Activated naive CD4-positive, alpha-beta T cell treated with anti-CD3 and anti-CD28 coated beads, Interleukin-2, amount 50 U/mL, for 24 hours (primary cell): ENCODE measurements around the gene TMEM223.

ENCODE experiments used
- H3K27ac Mint-ChIP-seq: one replicate; pipeline ENCODE4 v1.8.0; 2021; ENCODE audit warnings: mild to moderate bottlenecking, mixed read lengths
- H3K27me3 Mint-ChIP-seq: one replicate; pipeline ENCODE4 v1.8.0; 2021; ENCODE audit warnings: mixed read lengths
- H3K36me3 Mint-ChIP-seq: one replicate; pipeline ENCODE4 v1.8.0; 2021; ENCODE audit warnings: mixed read lengths
- H3K4me1 Mint-ChIP-seq: one replicate; pipeline ENCODE4 v1.8.0; 2021; ENCODE audit warnings: mixed read lengths
- H3K4me3 Mint-ChIP-seq: one replicate; pipeline ENCODE4 v1.8.0; 2021; ENCODE audit warnings: mild to moderate bottlenecking, mixed read lengths
- H3K9me3 Mint-ChIP-seq: one replicate; pipeline ENCODE4 v1.8.0; 2021; ENCODE audit warnings: mixed read lengths

TMEM223 gene

DNA sequence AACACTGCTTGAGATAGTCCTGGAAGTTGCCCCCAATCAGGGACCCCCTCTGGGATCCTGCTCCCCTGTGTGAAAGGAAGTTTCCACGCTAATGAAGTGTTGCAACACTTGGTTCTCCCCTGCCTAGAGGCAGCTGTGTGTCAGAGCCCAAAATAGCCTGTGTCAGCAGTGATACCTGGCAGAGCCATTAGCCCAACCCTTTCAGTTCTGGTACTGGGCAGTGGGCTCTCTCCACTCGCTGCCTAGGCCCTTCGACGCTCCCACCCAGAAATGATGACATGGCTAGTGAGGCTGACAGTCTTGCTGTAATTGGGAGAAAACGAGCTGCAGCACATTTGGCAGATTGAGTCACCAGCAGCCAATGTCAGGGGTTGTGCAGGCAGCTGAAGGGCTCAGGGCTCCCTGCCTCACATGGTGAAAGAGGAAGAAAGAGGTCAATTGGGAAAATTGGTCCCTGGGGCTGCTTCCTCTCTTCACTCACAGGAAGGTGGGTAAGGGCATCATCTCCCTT, 14.9 kb upstream of the TMEM223 start:
- H3K36me3 Mint-ChIP-seq = peaks cover 9% of the 10 kb centered on the region
- H3K27me3 Mint-ChIP-seq = no peaks in the 10 kb centered on the region

DNA sequence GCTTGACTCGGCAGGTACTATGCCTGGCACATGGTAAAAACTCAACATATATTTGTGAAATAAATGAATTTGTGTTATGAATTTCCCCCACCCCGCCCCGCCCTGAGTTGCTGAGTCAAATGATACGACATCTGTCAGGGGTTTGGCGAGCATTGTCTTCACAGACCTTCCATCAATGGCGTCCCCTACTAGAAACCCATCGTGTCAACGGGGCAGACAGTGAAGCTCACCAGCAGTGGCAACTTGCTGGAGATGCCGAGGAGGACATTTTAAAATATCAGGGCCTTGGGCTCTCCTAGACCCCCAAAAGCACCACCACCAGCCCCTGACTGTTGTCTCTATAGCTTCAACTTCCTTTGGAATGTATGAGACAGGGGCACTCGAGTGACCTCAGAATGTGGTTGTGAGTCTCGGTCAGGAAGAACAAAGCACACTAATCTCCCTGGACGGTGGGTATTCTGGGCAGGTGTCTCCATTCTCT, 14.2 kb upstream of the TMEM223 start:
- Mint-ChIP-seq H3K4me3 (peak overlapping the region; percentile 100), H3K36me3 (peaks cover 9% of the 10 kb centered on the region), H3K9me3 (no peaks in the 10 kb centered on the region), H3K27ac (peak overlapping the region; percentile 100), H3K4me1 (peaks cover 40% of the 10 kb centered on the region), H3K27me3 (no peaks in the 10 kb centered on the region)

More for the DNA sequence above, 14.9 kb upstream of the TMEM223 start:
- peak overlapping the region; percentile 100 for H3K4me3 Mint-ChIP-seq
- no peaks in the 10 kb centered on the region for H3K9me3 Mint-ChIP-seq
- H3K4me1 Mint-ChIP-seq = peaks cover 34% of the 10 kb centered on the region
- no peak overlapping the region for H3K27ac Mint-ChIP-seq

DNA sequence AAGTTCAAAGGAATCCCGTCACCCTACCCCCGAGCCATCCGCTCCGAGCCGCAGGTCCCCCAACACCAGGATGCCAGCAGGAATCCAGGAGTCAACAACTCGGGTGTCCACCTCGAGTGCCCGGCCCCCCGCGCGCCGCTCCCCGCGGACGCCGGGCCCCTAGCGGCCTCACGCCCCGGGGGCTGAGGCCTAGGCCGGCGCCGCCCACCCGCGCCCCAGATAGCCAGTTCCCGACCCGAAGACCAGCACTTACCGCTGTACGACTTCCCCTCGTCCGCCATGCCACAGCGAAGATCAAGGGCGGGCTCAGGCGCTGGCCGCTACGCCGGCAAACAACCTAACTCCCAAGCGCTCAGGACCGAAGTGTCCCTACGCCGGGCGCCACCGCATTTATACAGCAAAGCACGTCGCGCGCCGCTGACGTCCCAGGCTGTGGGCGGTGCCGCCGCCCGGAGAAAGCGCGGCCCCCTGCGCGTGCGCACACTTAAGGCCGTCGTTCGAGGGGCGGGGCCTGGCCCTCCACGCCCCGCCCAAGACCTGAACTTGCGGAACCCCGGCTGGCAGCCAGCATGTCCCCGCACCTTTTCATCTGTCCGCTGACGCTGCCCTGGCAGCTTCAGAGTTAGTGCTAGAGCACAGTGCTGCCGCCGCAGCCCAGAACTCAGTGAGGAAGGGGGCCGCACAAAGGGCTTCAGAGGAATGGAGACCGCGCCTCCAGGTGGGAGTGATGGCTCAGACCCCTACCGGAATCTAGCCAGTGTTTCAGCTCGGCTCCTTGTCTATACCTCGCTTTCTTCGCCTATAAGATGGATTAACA, 13.5 kb upstream of the TMEM223 start, which contains the start of gene NXF1:
Gene NXF1 (minus strand): TSS at position 365 of the 817 bp plus-strand sequence. CDS start 84 bp downstream, at position 281.
- Mint-ChIP-seq H3K36me3 (peaks cover 12% of the 10 kb centered on the region), H3K27me3 (no peaks in the 10 kb centered on the region), H3K9me3 (no peaks in the 10 kb centered on the region), H3K4me1 (peaks cover 41% of the 10 kb centered on the region), H3K27ac (peak within 1 kb of the TSS; percentile 100), H3K4me3 (peak within 1 kb of the TSS; percentile 100)

DNA sequence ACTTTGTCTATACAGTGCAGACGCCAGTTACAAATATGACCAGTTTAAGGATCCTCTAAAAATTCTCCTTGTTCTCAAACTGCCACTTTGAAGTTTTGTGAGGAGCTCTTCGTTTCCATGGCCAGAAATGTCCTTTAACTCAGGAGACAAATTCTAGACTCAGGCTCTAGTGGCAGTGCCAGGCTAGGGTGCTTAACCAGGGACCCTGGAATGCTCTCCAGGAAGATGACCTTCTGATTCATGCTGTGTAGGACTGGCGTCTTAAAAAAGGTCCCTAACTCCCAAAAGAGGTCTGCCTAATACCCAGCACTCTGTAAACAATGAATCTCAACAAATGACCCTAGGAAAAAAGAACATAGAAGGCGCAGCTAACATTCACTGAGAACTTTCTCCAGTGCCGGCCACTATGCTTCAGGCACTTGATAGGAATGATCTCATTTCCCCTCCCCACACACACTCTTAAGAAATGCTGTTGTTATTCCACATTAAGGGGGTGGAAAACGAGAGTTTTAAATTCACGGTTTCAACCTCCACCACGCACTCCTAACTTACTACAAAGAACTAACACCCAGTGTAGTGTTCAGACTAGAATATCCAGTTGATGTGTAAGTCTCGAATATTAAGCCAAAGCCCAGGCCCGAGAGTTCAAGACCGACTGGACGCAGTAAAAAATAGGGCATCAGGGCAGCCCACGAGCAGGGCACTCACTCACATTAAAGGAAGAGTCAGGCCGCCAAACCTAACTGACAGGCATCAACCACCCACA, 12.7 kb upstream of the TMEM223 start:
- Mint-ChIP-seq H3K27ac (peak overlapping the region; percentile 100), H3K36me3 (peaks cover 15% of the 10 kb centered on the region), H3K4me3 (peak overlapping the region; percentile 100), H3K9me3 (no peaks in the 10 kb centered on the region), H3K4me1 (peaks cover 41% of the 10 kb centered on the region), H3K27me3 (no peaks in the 10 kb centered on the region)

- Mint-ChIP-seq H3K4me1 (peaks cover 34% of the 10 kb centered on the region), H3K27ac (peak overlapping the region; percentile 70), H3K9me3 (no peaks in the 10 kb centered on the region), H3K4me3 (no peak overlapping the region), H3K36me3 (peaks cover 19% of the 10 kb centered on the region), H3K27me3 (no peaks in the 10 kb centered on the region)
Observed at GRCh38 chr11:62801071-62801470, 9.3 kb upstream of the TMEM223 start.

DNA sequence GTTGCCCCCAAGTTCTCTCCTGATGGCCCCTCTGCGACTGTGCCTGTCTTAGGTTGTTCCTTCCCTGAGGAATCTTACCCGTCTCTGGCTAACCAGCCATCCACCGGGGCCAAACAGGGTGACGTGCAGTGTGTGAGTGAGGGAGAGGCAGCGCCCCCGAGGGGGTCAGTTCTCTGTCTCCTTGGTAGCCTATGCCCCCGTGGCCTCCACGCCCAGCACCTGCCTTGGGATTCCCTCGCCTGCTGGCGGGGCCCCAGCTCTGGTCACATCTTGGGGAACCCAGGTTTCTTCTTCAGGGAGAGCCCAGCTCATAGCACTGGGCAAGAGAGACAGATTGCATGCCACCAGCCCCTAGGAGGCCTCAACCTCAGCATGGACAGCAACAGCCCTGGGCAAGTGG, 7.7 kb upstream of the TMEM223 start:
- no peak overlapping the region for H3K4me3 Mint-ChIP-seq
- no peaks in the 10 kb centered on the region for H3K27me3 Mint-ChIP-seq
- H3K27ac Mint-ChIP-seq = no peak overlapping the region
- H3K9me3 Mint-ChIP-seq = no peaks in the 10 kb centered on the region
- peaks cover 29% of the 10 kb centered on the region for H3K4me1 Mint-ChIP-seq
- peaks cover 18% of the 10 kb centered on the region for H3K36me3 Mint-ChIP-seq

DNA sequence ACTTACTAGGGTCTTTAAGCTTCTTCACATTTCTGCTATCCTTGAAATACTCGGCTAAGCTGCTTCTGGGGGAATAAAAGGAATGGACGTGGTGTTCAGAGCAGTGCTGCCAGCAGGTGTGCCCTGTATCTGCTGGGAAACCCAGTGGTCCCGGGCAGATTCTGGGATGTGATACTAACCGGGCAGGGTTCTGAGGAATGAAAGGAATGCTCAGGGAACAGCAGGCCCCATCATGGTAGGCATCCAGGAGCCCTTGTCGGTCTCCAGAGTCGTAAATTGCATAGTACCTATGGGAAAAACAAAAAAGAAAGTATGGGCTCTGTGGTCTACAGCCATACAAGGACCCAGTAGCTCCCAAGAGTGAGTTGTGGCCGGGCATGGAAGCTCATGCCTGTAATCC, 4.5 kb upstream of the TMEM223 start:
- Mint-ChIP-seq H3K9me3 (no peaks in the 10 kb centered on the region), H3K4me3 (no peak overlapping the region), H3K27ac (no peak overlapping the region), H3K36me3 (peaks cover 19% of the 10 kb centered on the region), H3K27me3 (no peaks in the 10 kb centered on the region), H3K4me1 (peaks cover 17% of the 10 kb centered on the region)

DNA sequence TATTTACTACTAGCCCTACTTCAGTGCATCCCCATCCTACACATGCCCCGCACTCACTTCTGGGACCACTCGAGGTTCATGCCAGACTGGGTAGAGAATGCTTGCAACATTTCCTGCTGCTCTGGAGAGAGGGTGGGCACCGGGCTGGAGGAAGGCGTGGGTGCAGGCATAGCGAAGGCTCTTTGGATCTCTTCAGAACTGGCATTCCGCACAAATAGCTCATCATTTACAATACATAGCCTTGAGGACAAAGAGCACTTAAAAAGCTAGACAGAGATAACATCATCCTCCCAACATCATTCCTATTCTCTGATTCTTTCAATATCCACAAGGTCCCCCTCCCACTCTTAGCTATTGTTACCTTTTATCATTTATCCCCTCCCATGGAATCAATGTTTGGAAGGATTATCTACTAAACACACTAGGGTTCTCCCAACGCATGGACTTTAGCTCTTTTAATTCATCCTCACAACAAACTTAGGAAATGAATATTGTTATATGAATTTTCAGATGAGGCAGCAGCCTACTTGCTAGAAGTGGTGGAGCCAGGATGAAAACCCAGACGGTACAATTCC, 2.5 kb upstream of the TMEM223 start:
- Mint-ChIP-seq H3K4me3 (no peak overlapping the region), H3K36me3 (peaks cover 18% of the 10 kb centered on the region), H3K9me3 (no peaks in the 10 kb centered on the region), H3K27me3 (no peaks in the 10 kb centered on the region), H3K4me1 (peaks cover 31% of the 10 kb centered on the region), H3K27ac (peak overlapping the region; percentile 5)

- Mint-ChIP-seq H3K4me1 (peaks cover 44% of the 10 kb centered on the region), H3K36me3 (peaks cover 13% of the 10 kb centered on the region), H3K4me3 (peak overlapping the region; percentile 95), H3K9me3 (no peaks in the 10 kb centered on the region), H3K27me3 (no peaks in the 10 kb centered on the region), H3K27ac (peak overlapping the region; percentile 90)
Observed at GRCh38 chr11:62792202-62792575, 383 bp upstream of the TMEM223 start.

GRCh38 chr11:62789576-62789975, 2.2 kb downstream of the TMEM223 start:
- Mint-ChIP-seq H3K4me3 (peak overlapping the region; percentile 95), H3K4me1 (peaks cover 54% of the 10 kb centered on the region), H3K27ac (peak overlapping the region; percentile 78), H3K9me3 (no peaks in the 10 kb centered on the region), H3K27me3 (no peaks in the 10 kb centered on the region), H3K36me3 (peaks cover 9% of the 10 kb centered on the region)

DNA sequence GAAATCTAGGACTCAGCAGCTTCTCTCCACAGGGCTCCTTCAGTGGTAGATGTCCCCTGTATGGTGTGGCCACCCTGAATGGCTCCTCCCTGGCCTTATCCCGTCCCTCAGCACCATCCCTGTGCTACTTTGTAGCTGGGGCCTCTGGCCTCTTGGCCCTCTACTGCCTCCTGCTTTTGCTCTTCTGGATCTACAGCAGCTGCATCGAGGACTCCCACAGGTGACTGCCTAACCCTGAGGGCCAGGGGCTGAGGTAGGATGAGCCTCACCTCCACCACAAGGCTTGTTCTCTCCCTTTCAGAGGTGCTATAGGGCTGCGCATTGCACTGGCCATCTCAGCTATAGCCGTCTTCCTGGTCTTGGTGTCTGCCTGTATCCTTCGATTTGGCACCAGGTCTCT, 2.8 kb downstream of the TMEM223 start:
- peaks cover 9% of the 10 kb centered on the region for H3K36me3 Mint-ChIP-seq
- no peaks in the 10 kb centered on the region for H3K27me3 Mint-ChIP-seq
- H3K4me1 Mint-ChIP-seq = peaks cover 49% of the 10 kb centered on the region
- peak overlapping the region; percentile 78 for H3K27ac Mint-ChIP-seq
- peak overlapping the region; percentile 95 for H3K4me3 Mint-ChIP-seq
- no peaks in the 10 kb centered on the region for H3K9me3 Mint-ChIP-seq

- peaks cover 7% of the 10 kb centered on the region for H3K36me3 Mint-ChIP-seq
- no peaks in the 10 kb centered on the region for H3K9me3 Mint-ChIP-seq
- peak within 1 kb of the TSS; percentile 91 for H3K27ac Mint-ChIP-seq
- H3K4me1 Mint-ChIP-seq = peaks cover 43% of the 10 kb centered on the region
- H3K4me3 Mint-ChIP-seq = peak within 1 kb of the TSS; percentile 95
- H3K27me3 Mint-ChIP-seq = no peaks in the 10 kb centered on the region
Observed at GRCh38 chr11:62787005-62787759, 4.6 kb downstream of the TMEM223 start, which contains the start of gene TMEM179B. TMEM179B (plus strand) TSS chr11:62787402; CDS start chr11:62787432, 30 bp downstream.

DNA sequence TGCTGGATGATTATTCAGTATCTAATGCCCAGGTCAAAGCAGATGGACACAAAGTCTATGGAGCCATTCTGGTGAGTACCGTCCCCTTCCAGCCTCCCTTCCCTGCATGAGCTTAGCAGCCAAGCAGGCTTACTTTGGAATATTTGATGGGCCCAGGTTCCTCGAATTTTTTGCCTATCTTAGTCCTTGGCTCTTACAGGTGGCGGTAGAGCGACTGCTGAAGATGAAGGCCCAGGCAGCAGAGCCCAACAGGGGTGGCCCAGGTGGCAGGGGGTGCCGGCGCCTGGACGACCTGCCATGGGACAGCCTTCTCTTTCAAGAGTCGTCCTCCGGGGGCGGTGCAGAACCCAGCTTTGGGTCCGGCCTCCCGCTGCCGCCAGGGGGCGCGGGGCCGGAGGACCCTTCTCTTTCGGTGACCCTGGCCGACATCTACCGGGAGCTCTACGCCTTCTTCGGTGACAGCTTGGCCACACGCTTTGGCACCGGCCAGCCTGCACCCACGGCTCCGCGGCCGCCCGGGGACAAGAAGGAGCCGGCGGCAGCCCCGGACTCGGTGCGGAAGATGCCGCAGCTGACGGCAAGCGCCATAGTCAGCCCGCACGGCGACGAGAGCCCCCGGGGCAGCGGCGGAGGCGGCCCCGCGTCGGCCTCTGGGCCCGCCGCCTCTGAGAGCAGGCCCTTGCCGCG, 5.3 kb downstream of the TMEM223 start:
- no peaks in the 10 kb centered on the region for H3K9me3 Mint-ChIP-seq

DNA sequence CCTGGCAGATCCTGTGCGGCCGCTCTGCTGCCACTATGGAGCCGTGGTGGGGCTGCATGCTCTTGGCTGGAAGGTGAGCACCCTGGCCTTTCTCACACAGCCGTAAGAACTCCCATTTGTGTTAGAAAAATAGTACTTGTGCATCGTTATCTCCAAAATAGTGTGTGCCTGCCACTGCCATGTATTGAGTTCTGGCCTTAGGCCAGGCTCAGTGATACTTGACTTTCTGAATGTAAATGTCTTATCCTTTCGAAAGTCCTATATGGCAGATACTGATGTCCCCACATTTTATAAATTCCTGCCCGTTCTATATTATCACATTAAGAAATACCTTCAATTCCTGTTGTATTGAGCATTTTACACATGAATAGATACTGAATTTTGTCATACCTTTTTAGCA, 9.1 kb downstream of the TMEM223 start:
- Mint-ChIP-seq H3K27me3 (no peaks in the 10 kb centered on the region), H3K4me1 (peaks cover 12% of the 10 kb centered on the region), H3K4me3 (no peak overlapping the region), H3K36me3 (no peaks in the 10 kb centered on the region), H3K9me3 (no peaks in the 10 kb centered on the region), H3K27ac (no peak overlapping the region)

More for the DNA sequence above, 5.3 kb downstream of the TMEM223 start:
- Mint-ChIP-seq H3K36me3 (peaks cover 4% of the 10 kb centered on the region), H3K4me3 (peak overlapping the region; percentile 89), H3K4me1 (peaks cover 40% of the 10 kb centered on the region), H3K27ac (peak overlapping the region; percentile 90), H3K27me3 (no peaks in the 10 kb centered on the region)
